ENCODE data around the gene NDUFS4. TPM values are rescaled to one million over a fixed set of nuclear protein-coding genes. Genes with fewer than 3 reads are reported as not detected.

NDUFS4 gene
- total RNA-seq, 1 experiment from 2014 or later, result 72.6 TPM

- H3K4me2 ChIP-seq (ENCODE audit: low read length), result peak overlapping the region; percentile 75
These were observed 41.1 kb downstream of the NDUFS4 start for GRCh38 chr5:53601570-53601969.

GRCh38 chr5:53603009-53603687 is 42.7 kb downstream of the NDUFS4 start:
- no peak for DNase-seq
- H3K79me2 ChIP-seq (ENCODE audit: low read length), result peaks cover 38% of the 10 kb centered on the region
- H3K4me3 ChIP-seq (ENCODE audit: low read length), result no peak overlapping the region
- H2AFZ ChIP-seq (ENCODE audit: low read length), result no peak overlapping the region
- H4K20me1 ChIP-seq (ENCODE audit: low read length), result no peaks in the 10 kb centered on the region
- ChIA-PET CTCF (no interaction called here), POLR2A (ENCODE audit: unreplicated experiment) (no interaction called here)
- no peaks in the 10 kb centered on the region for H3K9me2 ChIP-seq (replicated peaks; ENCODE audit: low read length)
- H3K9me3 ChIP-seq (ENCODE audit: low read length), result no peaks in the 10 kb centered on the region
- no peaks in the 10 kb centered on the region for H3F3A ChIP-seq (ENCODE audit: low read length, unreplicated experiment)
- peaks cover 3% of the 10 kb centered on the region; the same call in 1 of the 2 replicates for H3K36me3 ChIP-seq (ENCODE audit: low read depth, low read length)
- TF ChIP-seq EZH2phosphoT487 (IDR thresholded peaks at IDR 0.05; ENCODE audit: borderline replicate concordance, low read length) (no peak), CTCF (conservative IDR thresholded peaks at IDR 0.05; ENCODE audit: low read depth, low read length) (no peak), EZH2 (IDR thresholded peaks at IDR 0.05; ENCODE audit: low read length, unreplicated experiment) (no peak)
- H3K4me1 ChIP-seq (ENCODE audit: insufficient read depth, low read length), result peaks cover 31% of the 10 kb centered on the region
- ATAC-seq, result no peak
- H3K4me2 ChIP-seq (ENCODE audit: low read length), result peak overlapping the region; percentile 10; the same call in 1 of the 2 replicates
- no TSS peak for BruUV-seq (replicated peaks)
- no peaks in the 10 kb centered on the region for H3K27me3 ChIP-seq (ENCODE audit: low read length)
- peak overlapping the region; percentile 55 for H3K27ac ChIP-seq (ENCODE audit: low read length)
- no peak overlapping the region for H3K9ac ChIP-seq (ENCODE audit: low read length)
- intact Hi-C loops (cut with micrococcal nuclease), result loop anchor here (5.0 to 10.0 kb wide), 3 partner anchors 41 to 248 kb away; partner anchors contain the start of gene NDUFS4

More at GRCh38 chr5:53601570-53601969, 41.1 kb downstream of the NDUFS4 start:
- H3K79me2 ChIP-seq (ENCODE audit: low read length), result peaks cover 54% of the 10 kb centered on the region
- peaks cover 34% of the 10 kb centered on the region for H3K4me1 ChIP-seq (ENCODE audit: insufficient read depth, low read length)
- H3K9me3 ChIP-seq (ENCODE audit: low read length), result no peaks in the 10 kb centered on the region
- H3K36me3 ChIP-seq (ENCODE audit: low read depth, low read length), result peaks cover 3% of the 10 kb centered on the region; the same call in 1 of the 2 replicates
- BruUV-seq (replicated peaks), result no TSS peak
- H3K27me3 ChIP-seq (ENCODE audit: low read length), result no peaks in the 10 kb centered on the region
- intact Hi-C loops (cut with micrococcal nuclease), result loop anchor here (5.0 to 10.0 kb wide), 3 partner anchors 39 to 247 kb away; partner anchors contain the start of gene NDUFS4
- peak overlapping the region; percentile 37 for H3K4me3 ChIP-seq (ENCODE audit: low read length)
- CTCF ChIA-PET, result interaction anchor here (0.5 kb wide), 2 partner anchors 13 to 431 kb away, joined by 3 read pairs; no protein-coding TSS in a partner anchor
- H3K9me2 ChIP-seq (replicated peaks; ENCODE audit: low read length), result no peaks in the 10 kb centered on the region
- no peaks in the 10 kb centered on the region for H3F3A ChIP-seq (ENCODE audit: low read length, unreplicated experiment)
- POLR2A ChIA-PET (ENCODE audit: unreplicated experiment), result no interaction called here
- no peaks in the 10 kb centered on the region for H4K20me1 ChIP-seq (ENCODE audit: low read length)
- ATAC-seq (peak; percentile 95), DNase-seq (peak; percentile 86)
- H3K27ac ChIP-seq (ENCODE audit: low read length), result peak overlapping the region; percentile 75
- H3K9ac ChIP-seq (ENCODE audit: low read length), result peak overlapping the region; percentile 41; the same call in 1 of the 2 replicates
- no peak overlapping the region for H2AFZ ChIP-seq (ENCODE audit: low read length)
- TF ChIP-seq CTCF (conservative IDR thresholded peaks at IDR 0.05; ENCODE audit: low read depth, low read length) (no peak), EZH2 (IDR thresholded peaks at IDR 0.05; ENCODE audit: low read length, unreplicated experiment) (no peak), EZH2phosphoT487 (IDR thresholded peaks at IDR 0.05; ENCODE audit: borderline replicate concordance, low read length) (no peak)

GRCh38 chr5:53604309-53604708 is 43.9 kb downstream of the NDUFS4 start:
- Histone ChIP-seq H3K9me2 (replicated peaks; ENCODE audit: low read length) (no peaks in the 10 kb centered on the region), H3K4me3 (ENCODE audit: low read length) (no peak overlapping the region), H3K4me2 (ENCODE audit: low read length) (peak overlapping the region; percentile 38), H3K9me3 (ENCODE audit: low read length) (no peaks in the 10 kb centered on the region), H2AFZ (ENCODE audit: low read length) (no peak overlapping the region), H3F3A (ENCODE audit: low read length, unreplicated experiment) (no peaks in the 10 kb centered on the region), H3K27me3 (ENCODE audit: low read length) (no peaks in the 10 kb centered on the region), H3K79me2 (ENCODE audit: low read length) (peaks cover 31% of the 10 kb centered on the region), H3K9ac (ENCODE audit: low read length) (no peak overlapping the region), H3K27ac (ENCODE audit: low read length) (peak overlapping the region; percentile 55), H4K20me1 (ENCODE audit: low read length) (no peaks in the 10 kb centered on the region), H3K36me3 (ENCODE audit: low read depth, low read length) (peaks cover 3% of the 10 kb centered on the region; the same call in 1 of the 2 replicates), H3K4me1 (ENCODE audit: insufficient read depth, low read length) (peaks cover 31% of the 10 kb centered on the region)
- DNase-seq, result no peak
- intact Hi-C loops (cut with micrococcal nuclease), result loop anchor here (5.0 to 10.0 kb wide), 3 partner anchors 42 to 250 kb away; partner anchors contain the start of gene NDUFS4
- no peak for ATAC-seq
- no peak for TF ChIP-seq EZH2phosphoT487 (IDR thresholded peaks at IDR 0.05; ENCODE audit: borderline replicate concordance, low read length)
- no peak for TF ChIP-seq CTCF (conservative IDR thresholded peaks at IDR 0.05; ENCODE audit: low read depth, low read length)
- no peak for TF ChIP-seq EZH2 (IDR thresholded peaks at IDR 0.05; ENCODE audit: low read length, unreplicated experiment)
- CTCF ChIA-PET, result no interaction called here
- BruUV-seq (replicated peaks), result no TSS peak
- POLR2A ChIA-PET (ENCODE audit: unreplicated experiment), result no interaction called here

All from PC-3 (cell line).